ENCODE measurements around the gene PDE4D.

DNA sequence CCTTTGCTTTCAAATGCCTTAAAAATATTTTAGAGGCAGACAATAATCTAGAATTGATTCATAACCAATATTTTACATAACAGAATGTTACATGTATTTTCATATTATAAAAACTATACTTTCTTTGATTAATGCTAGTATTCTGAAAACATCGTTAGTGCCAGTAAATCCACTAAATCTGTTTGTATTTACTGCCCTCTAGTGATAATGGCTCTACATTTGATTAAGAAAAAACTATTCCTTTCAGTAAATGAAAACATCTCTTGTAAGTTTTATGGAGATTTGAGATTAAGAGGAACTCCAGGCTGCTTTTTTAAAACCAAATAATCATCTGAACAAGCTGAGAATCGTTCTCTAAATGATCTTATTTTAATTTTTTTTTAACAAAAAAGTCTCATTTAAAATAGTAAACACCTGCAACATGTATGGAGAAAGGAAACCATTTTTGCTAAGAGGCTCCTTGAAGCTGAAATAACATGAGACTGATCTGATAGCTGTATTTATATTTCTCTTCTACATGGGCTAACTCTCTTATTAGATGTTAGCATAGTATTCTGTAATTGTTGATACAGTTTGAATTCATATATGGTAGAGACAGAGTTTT lies 886.0 kb downstream of the PDE4D start:
- TF ChIP-seq EZH2phosphoT487 (IDR thresholded peaks at IDR 0.05; ENCODE audit: low read length) (no peak), CTCF (IDR thresholded peaks at IDR 0.05; ENCODE audit: low read length) (peak; percentile 56), EZH2 (optimal IDR thresholded peaks at IDR 0.05; ENCODE audit: low read depth, low read length) (no peak)

Measured in MM.1S (cell line).